HG02938 (cell line): ENCODE measurements around the gene ANXA2R.
"Not testable (repeated sequence)": the region's sequence is repeated elsewhere in the genome, so short reads cannot be mapped to it uniquely, and the experiment has no call there.

ENCODE experiments used
- ATAC-seq: cut with Tn5 transposase; IDR thresholded peaks from one replicate; pipeline ENCODE4 v1.9.1; 2021; ENCODE audit warnings: mild to moderate bottlenecking, moderate library complexity; ENCODE audit not compliant: unreplicated experiment

Gene ANXA2R

GRCh38 chr5:43036409-43036808, 3.7 kb downstream of the ANXA2R start:
- no peak for ATAC-seq

- ATAC-seq, result no peak
Observed at GRCh38 chr5:43034591-43034968, 5.5 kb downstream of the ANXA2R start.

GRCh38 chr5:43033841-43034590, 6.1 kb downstream of the ANXA2R start:
- ATAC-seq, result no peak

GRCh38 chr5:43027054-43027785, 12.9 kb downstream of the ANXA2R start:
- ATAC-seq, result no peak

GRCh38 chr5:43025184-43025950, 14.8 kb downstream of the ANXA2R start:
- ATAC-seq, result not testable (repeated sequence)

- ATAC-seq, result no peak
Observed at GRCh38 chr5:43024217-43024616, 15.9 kb downstream of the ANXA2R start.

GRCh38 chr5:43021151-43021550, 19.0 kb downstream of the ANXA2R start:
- ATAC-seq, result no peak

- no peak for ATAC-seq
Observed at GRCh38 chr5:43020399-43020746, 19.7 kb downstream of the ANXA2R start.

- ATAC-seq, result peak; percentile 78
Observed at GRCh38 chr5:43019614-43020398, 20.3 kb downstream of the ANXA2R start.

- ATAC-seq, result no peak
Observed at GRCh38 chr5:43019291-43019613, 20.9 kb downstream of the ANXA2R start.

GRCh38 chr5:43017428-43017815, 22.7 kb downstream of the ANXA2R start:
- ATAC-seq, result no peak

GRCh38 chr5:43016217-43016779, 23.8 kb downstream of the ANXA2R start:
- ATAC-seq, result no peak

GRCh38 chr5:43014522-43014921, 25.6 kb downstream of the ANXA2R start:
- no peak for ATAC-seq

GRCh38 chr5:43010935-43011315, 29.2 kb downstream of the ANXA2R start:
- ATAC-seq, result no peak

GRCh38 chr5:43008363-43009153, 31.6 kb downstream of the ANXA2R start:
- ATAC-seq, result peak; percentile 32

- peak; percentile 46 for ATAC-seq
Observed at GRCh38 chr5:43007911-43008362, 32.2 kb downstream of the ANXA2R start.

GRCh38 chr5:43007246-43007910, 32.7 kb downstream of the ANXA2R start:
- peak; percentile 11 for ATAC-seq

- ATAC-seq, result no peak
Observed at GRCh38 chr5:43006424-43007202, 33.5 kb downstream of the ANXA2R start.

- no peak for ATAC-seq
Observed at GRCh38 chr5:43005031-43005430, 35.1 kb downstream of the ANXA2R start.
